ENCODE results near the gene SORD. TPM values are rescaled to one million over a fixed set of nuclear protein-coding genes. Genes with fewer than 3 reads are reported as not detected.
A peak's percentile ranks its signal among the peaks of the same experiment; 100 is the strongest.

SORD gene
- total RNA-seq, 1 experiment from 2014 or later, result 116 TPM

DNA sequence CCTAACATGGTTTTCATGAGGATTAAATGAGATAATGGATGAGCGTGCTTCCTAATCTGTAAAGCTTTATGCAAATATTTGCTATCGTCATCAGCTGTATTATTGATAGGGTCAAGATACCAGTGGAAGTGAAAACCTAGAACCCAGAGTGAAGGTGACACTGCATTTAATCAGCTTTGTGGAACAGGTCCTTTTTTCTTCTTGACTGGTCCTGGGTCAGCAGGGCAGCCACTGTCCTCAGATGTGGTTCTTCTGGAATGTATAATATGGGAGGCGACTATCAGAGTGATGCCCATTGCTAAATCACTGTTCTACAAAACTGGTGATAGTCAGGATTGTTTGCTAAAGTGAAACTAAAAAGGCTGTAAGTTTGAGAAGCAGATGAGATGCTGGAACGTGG, 41.4 kb downstream of the SORD start:
- RAD21 ChIA-PET (ENCODE audit: low non-redundant PET in 1 of 2, low total read pairs in 2 of 2, uncharacterized antibody in 2 of 2, unreplicated experiment in 2 of 2), result no interaction called here
- H3K36me3 ChIP-seq (ENCODE audit: control insufficient read depth in 1 of 2, insufficient read depth in 2 of 2, low read length in 2 of 2), result peaks cover 0 to 1% of the 10 kb centered on the region in 2 experiments; a peak in 3 of 4 replicates

More for the DNA sequence above, 41.4 kb downstream of the SORD start:
- Histone ChIP-seq H3K79me2 (ENCODE audit: insufficient read depth, low read length) (no peaks in the 10 kb centered on the region), H3K4me3 (replicated peaks in 1 of 2; ENCODE audit: low read depth in 1 of 2, low read length in 2 of 2) (no peak overlapping the region), H3K9ac (ENCODE audit: low read length) (no peak overlapping the region), H3K4me2 (ENCODE audit: low read length) (no peak overlapping the region), H3K4me1 (ENCODE audit: control insufficient read depth in 1 of 2, insufficient read depth in 2 of 2, low read length in 2 of 2) (no peaks in the 10 kb centered on the region), H3K9me2 (ENCODE audit: insufficient read depth) (no peaks in the 10 kb centered on the region), H3K27me3 (ENCODE audit: insufficient read depth, low read length) (no peaks in the 10 kb centered on the region), H3K9me3 (ENCODE audit: control insufficient read depth in 1 of 2, insufficient read depth in 1 of 2, low read depth in 1 of 2, low read length in 2 of 2) (no peaks in the 10 kb centered on the region), H3K27ac (ENCODE audit: low read depth, low read length) (no peak overlapping the region), H4K20me1 (ENCODE audit: insufficient read depth) (no peaks in the 10 kb centered on the region), H2AFZ (ENCODE audit: low read depth, low read length, poor library complexity, severe bottlenecking) (no peak overlapping the region)
- DNase-seq (ENCODE audit: low read depth, low spot score), result no peak
- intact Hi-C loops (cut with micrococcal nuclease), result no loop called here
- no peak for ATAC-seq
- ChIA-PET CTCF (no interaction called here), POLR2A (no interaction called here)
- TF ChIP-seq SRF (IDR thresholded peaks at IDR 0.05; ENCODE audit: low read depth) (no peak), TCF7L2 (IDR thresholded peaks at IDR 0.05; ENCODE audit: borderline replicate concordance, extremely low read depth, insufficient read depth, insufficient read length) (no peak), CTCF (IDR thresholded peaks at IDR 0.05 in 2 of 3, conservative IDR thresholded peaks at IDR 0.05 in 1 of 3; ENCODE audit: borderline replicate concordance in 1 of 3, insufficient read depth in 1 of 3, low read depth in 2 of 3, low read length in 2 of 3) (no peak), EZH2 (IDR thresholded peaks at IDR 0.05) (no peak), ELF1 (IDR thresholded peaks at IDR 0.05; ENCODE audit: borderline replicate concordance, low read depth) (no peak), FOSL1 (IDR thresholded peaks at IDR 0.05; ENCODE audit: low read depth) (no peak), CEBPB (IDR thresholded peaks at IDR 0.05; ENCODE audit: low read depth) (no peak), JUND (IDR thresholded peaks at IDR 0.05) (no peak), POLR2AphosphoS5 (IDR thresholded peaks at IDR 0.05; ENCODE audit: low read depth, low read length) (no peak), EGR1 (IDR thresholded peaks at IDR 0.05; ENCODE audit: low read depth) (no peak), CBX3 (IDR thresholded peaks at IDR 0.05; ENCODE audit: low read depth) (no peak), YY1 (IDR thresholded peaks at IDR 0.05; ENCODE audit: extremely low read depth, insufficient replicate concordance, low read depth, low read length) (no peak), ZFX (IDR thresholded peaks at IDR 0.05) (no peak), SP1 (IDR thresholded peaks at IDR 0.05; ENCODE audit: low read depth) (no peak), ZNF274 (IDR thresholded peaks at IDR 0.05; ENCODE audit: low read depth, low read length) (no peak)
- TF ChIP-seq, protein P1, sequence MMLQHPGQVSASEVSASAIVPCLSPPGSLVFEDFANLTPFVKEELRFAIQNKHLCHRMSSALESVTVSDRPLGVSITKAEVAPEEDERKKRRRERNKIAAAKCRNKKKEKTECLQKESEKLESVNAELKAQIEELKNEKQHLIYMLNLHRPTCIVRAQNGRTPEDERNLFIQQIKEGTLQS (IDR thresholded peaks at IDR 0.05), result no peak
- TF ChIP-seq, protein P2, sequence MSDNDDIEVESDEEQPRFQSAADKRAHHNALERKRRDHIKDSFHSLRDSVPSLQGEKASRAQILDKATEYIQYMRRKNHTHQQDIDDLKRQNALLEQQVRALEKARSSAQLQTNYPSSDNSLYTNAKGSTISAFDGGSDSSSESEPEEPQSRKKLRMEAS (IDR thresholded peaks at IDR 0.05), result no peak
- TF ChIP-seq, protein P3, sequence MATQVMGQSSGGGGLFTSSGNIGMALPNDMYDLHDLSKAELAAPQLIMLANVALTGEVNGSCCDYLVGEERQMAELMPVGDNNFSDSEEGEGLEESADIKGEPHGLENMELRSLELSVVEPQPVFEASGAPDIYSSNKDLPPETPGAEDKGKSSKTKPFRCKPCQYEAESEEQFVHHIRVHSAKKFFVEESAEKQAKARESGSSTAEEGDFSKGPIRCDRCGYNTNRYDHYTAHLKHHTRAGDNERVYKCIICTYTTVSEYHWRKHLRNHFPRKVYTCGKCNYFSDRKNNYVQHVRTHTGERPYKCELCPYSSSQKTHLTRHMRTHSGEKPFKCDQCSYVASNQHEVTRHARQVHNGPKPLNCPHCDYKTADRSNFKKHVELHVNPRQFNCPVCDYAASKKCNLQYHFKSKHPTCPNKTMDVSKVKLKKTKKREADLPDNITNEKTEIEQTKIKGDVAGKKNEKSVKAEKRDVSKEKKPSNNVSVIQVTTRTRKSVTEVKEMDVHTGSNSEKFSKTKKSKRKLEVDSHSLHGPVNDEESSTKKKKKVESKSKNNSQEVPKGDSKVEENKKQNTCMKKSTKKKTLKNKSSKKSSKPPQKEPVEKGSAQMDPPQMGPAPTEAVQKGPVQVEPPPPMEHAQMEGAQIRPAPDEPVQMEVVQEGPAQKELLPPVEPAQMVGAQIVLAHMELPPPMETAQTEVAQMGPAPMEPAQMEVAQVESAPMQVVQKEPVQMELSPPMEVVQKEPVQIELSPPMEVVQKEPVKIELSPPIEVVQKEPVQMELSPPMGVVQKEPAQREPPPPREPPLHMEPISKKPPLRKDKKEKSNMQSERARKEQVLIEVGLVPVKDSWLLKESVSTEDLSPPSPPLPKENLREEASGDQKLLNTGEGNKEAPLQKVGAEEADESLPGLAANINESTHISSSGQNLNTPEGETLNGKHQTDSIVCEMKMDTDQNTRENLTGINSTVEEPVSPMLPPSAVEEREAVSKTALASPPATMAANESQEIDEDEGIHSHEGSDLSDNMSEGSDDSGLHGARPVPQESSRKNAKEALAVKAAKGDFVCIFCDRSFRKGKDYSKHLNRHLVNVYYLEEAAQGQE (IDR thresholded peaks at IDR 0.05; ENCODE audit: low read depth), result no peak
- BruUV-seq (replicated peaks), result TSS peak; percentile 12

Data from HCT116 (cell line).